Stimulated activated CD8-positive, alpha-beta memory T cell treated with anti-CD3 and anti-CD28 coated beads, Interleukin-15, amount 100 ng/mL, for 4 hours (primary cell): ENCODE data around the gene STK36.

Source experiments
- DNase-seq, 2 donors: peaks; one replicate each; pipeline ENCODE4 v3.0.0-alpha.2; 2020; ENCODE audit warnings: low read depth in 2 of 2

The STK36 gene

GRCh38 chr2:218720048-218721041 is 48.5 kb downstream of the STK36 start:
- DNase-seq: no peak

- no peak for DNase-seq
These were observed 49.6 kb downstream of the STK36 start for GRCh38 chr2:218721488-218721887.

GRCh38 chr2:218721934-218722333 is 50.0 kb downstream of the STK36 start:
- DNase-seq: no peak

- DNase-seq: no peak
These were observed 50.5 kb downstream of the STK36 start for GRCh38 chr2:218722419-218722818.

GRCh38 chr2:218722876-218723785 is 51.2 kb downstream of the STK36 start:
- DNase-seq: no peak

- DNase-seq: no peak
These were observed 54.2 kb downstream of the STK36 start for GRCh38 chr2:218726004-218726574.

GRCh38 chr2:218727502-218728165 is 55.7 kb downstream of the STK36 start:
- no peak for DNase-seq

- DNase-seq: no peak
These were observed 57.8 kb downstream of the STK36 start for GRCh38 chr2:218729640-218730039.

GRCh38 chr2:218732052-218732760 is 60.3 kb downstream of the STK36 start:
- DNase-seq: no peak

GRCh38 chr2:218732761-218733158 is 60.9 kb downstream of the STK36 start:
- DNase-seq: no peak

- DNase-seq: no peak
These were observed 61.5 kb downstream of the STK36 start for GRCh38 chr2:218733171-218734021.

- DNase-seq: no peak
These were observed 62.5 kb downstream of the STK36 start for GRCh38 chr2:218734190-218734975.

GRCh38 chr2:218736531-218736930 is 64.6 kb downstream of the STK36 start:
- no peak for DNase-seq

GRCh38 chr2:218743068-218743467 is 71.2 kb downstream of the STK36 start:
- DNase-seq: no peak

GRCh38 chr2:218744615-218745014 is 72.7 kb downstream of the STK36 start:
- no peak for DNase-seq

- DNase-seq: no peak
These were observed 73.3 kb downstream of the STK36 start for GRCh38 chr2:218745160-218745558.

GRCh38 chr2:218745559-218746469 is 73.9 kb downstream of the STK36 start:
- no peak for DNase-seq

- DNase-seq: no peak
These were observed 74.5 kb downstream of the STK36 start for GRCh38 chr2:218746470-218746795.
